Temporal lobe (tissue), 1 donor: Measurements from ENCODE around the gene LRRC55. TPM values are rescaled to one million over a fixed set of nuclear protein-coding genes. Genes with fewer than 3 reads are reported as not detected.

Experiments used
- total RNA-seq: library from RNA; depleted of rRNA; stranded (reverse); fragments of >200 nt; gene quantifications from one replicate; pipeline ENCODE4 v1.2.3, GENCODE V29; 2014

Gene LRRC55
- total RNA-seq, 1 donor from 2014 or later: 24.8 TPM

Other genes with a start within 250 kb of the LRRC55 start
- not detected for gene OR5AK2, start 193.0 kb upstream of the LRRC55 start, total RNA-seq
- gene APLNR, start 55.3 kb downstream of the LRRC55 start, total RNA-seq: 6.4 TPM
- 13.5 TPM for gene TNKS1BP1, start 143.0 kb downstream of the LRRC55 start, total RNA-seq
- 45.2 TPM for gene SSRP1, start 153.9 kb downstream of the LRRC55 start, total RNA-seq
- gene P2RX3, start 156.4 kb downstream of the LRRC55 start, total RNA-seq: not detected
- gene PRG3, start 199.2 kb downstream of the LRRC55 start, total RNA-seq: not detected
- gene PRG2, start 208.7 kb downstream of the LRRC55 start, total RNA-seq: not detected
- gene SLC43A3, start 245.2 kb downstream of the LRRC55 start, total RNA-seq: 6.1 TPM